NK-92 treated with Interleukin-12 subunit alpha and Interleukin-12 subunit beta, amount 100 ng/mL, for 24 hours (cell line): ENCODE measurements around the gene MAP1S.

Experiments
- DNase-seq: peaks from one replicate; lab custom pipeline; 2025; lab: John Stamatoyannopoulos, UW

MAP1S gene

GRCh38 chr19:17688853-17689595, 30.3 kb upstream of the MAP1S start:
- no peak for DNase-seq

GRCh38 chr19:17692566-17692965, 26.7 kb upstream of the MAP1S start:
- no peak for DNase-seq

GRCh38 chr19:17695198-17695597, 24.1 kb upstream of the MAP1S start:
- no peak for DNase-seq

GRCh38 chr19:17703824-17704463, 15.3 kb upstream of the MAP1S start:
- peak; percentile 14 for DNase-seq

GRCh38 chr19:17706750-17707181, 12.5 kb upstream of the MAP1S start:
- DNase-seq = no peak

- DNase-seq = no peak
These were observed 7.4 kb upstream of the MAP1S start for GRCh38 chr19:17711851-17712250.

- no peak for DNase-seq
These were observed 2.9 kb upstream of the MAP1S start for GRCh38 chr19:17716309-17716929.

DNA sequence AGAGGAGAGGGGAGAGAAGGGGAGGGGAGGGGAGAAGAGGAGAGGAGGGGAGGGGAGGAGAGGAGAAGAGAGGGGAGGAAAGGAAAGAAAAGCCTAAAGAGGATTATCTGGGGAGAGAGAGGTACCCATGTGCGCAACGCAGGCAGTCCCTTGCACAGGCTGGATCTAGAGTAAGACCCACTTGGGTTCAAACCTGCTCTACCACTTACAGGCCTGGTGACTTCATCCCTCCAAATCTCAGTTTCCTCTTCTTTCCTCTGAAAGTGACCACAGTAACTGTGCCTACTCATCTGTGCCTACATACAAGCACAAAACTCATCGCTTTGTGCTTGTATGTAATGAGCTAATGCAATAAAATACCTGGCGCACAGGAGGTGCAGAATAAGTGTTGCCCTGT, 732 bp upstream of the MAP1S start:
- DNase-seq = no peak

- no peak for DNase-seq
These were observed 585 bp downstream of the MAP1S start for GRCh38 chr19:17719730-17720400.

GRCh38 chr19:17720440-17720839, 1.2 kb downstream of the MAP1S start:
- DNase-seq = no peak

GRCh38 chr19:17721111-17721628, 1.9 kb downstream of the MAP1S start:
- DNase-seq = no peak

- DNase-seq = no peak
These were observed 2.5 kb downstream of the MAP1S start for GRCh38 chr19:17721821-17722220.

GRCh38 chr19:17722655-17723240, 3.5 kb downstream of the MAP1S start:
- no peak for DNase-seq

DNA sequence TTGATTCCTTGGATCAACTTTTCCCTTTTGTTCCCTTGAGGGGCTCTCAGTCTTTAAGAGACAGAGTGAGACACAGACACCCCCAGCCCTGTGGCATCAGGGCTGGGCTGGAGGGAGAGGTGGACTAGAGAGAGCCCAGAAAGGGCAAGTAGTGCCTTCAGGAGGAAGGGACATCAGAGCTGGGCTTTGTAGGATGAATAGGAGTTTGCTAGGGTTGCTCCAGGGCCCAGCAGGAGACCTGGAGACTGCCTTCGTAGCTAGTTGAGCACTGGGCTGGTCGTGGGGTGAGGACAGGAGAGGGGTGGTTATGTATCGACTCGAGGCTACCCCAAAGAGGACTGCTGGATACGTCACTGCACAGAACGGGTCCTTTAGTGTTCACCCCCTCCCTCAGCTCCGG, 5.4 kb downstream of the MAP1S start:
- no peak for DNase-seq

- no peak for DNase-seq
These were observed 6.3 kb downstream of the MAP1S start for GRCh38 chr19:17725422-17726078.

DNA sequence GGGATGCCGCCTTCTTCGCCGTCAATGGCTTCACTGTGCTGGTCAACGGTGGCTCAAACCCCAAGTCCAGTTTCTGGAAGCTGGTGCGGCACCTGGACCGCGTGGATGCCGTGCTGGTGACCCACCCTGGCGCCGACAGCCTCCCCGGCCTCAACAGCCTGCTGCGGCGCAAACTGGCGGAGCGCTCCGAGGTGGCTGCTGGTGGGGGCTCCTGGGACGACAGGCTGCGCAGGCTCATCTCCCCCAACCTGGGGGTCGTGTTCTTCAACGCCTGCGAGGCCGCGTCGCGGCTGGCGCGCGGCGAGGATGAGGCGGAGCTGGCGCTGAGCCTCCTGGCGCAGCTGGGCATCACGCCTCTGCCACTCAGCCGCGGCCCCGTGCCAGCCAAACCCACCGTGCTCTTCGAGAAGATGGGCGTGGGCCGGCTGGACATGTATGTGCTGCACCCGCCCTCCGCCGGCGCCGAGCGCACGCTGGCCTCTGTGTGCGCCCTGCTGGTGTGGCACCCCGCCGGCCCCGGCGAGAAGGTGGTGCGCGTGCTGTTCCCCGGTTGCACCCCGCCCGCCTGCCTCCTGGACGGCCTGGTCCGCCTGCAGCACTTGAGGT, 7.0 kb downstream of the MAP1S start:
- DNase-seq = no peak

- no peak for DNase-seq
These were observed 7.9 kb downstream of the MAP1S start for GRCh38 chr19:17726964-17727773.

GRCh38 chr19:17727843-17728242, 8.6 kb downstream of the MAP1S start:
- DNase-seq = no peak

- DNase-seq = no peak
These were observed 13.8 kb downstream of the MAP1S start for GRCh38 chr19:17733127-17733526.

DNA sequence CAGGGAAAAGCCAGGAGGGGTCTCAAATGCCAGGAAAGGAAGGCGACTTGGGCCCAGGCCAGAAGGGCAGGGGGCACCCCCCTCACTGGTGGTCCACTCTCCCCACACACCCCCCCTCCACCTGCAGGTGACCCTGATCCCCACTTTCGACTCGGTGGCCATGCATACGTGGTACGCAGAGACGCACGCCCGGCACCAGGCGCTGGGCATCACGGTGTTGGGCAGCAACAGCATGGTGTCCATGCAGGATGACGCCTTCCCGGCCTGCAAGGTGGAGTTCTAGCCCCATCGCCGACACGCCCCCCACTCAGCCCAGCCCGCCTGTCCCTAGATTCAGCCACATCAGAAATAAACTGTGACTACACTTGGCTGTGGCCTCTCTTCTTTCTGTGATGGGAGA, 14.9 kb downstream of the MAP1S start:
- DNase-seq = no peak
